Endothelial cell of umbilical vein (primary cell): ENCODE data around the gene NUP107. TPM values are rescaled to one million over a fixed set of nuclear protein-coding genes. Genes with fewer than 3 reads are reported as not detected.

Experiments
- BruUV-seq: library from RNA; stranded (reverse); fragments of 400-500 nt; replicated peaks from 2 replicates; lab custom pipeline; 2021; lab: Mats Ljungman, UMichigan
- CTCF ChIA-PET: fragments of 300-600, 350-600 bp; sonication (Branson Sonifier 250); formaldehyde crosslinking; loops from one replicate; lab custom pipeline; 2021; ENCODE audit warnings: antibody characterized with exemption, inconsistent platforms; lab: Charles Lee
- POLR2A ChIA-PET: fragments of 300-600, 350-600 bp; sonication (Branson Sonifier 250); formaldehyde crosslinking; loops from one replicate; lab custom pipeline; 2021; ENCODE audit warnings: antibody characterized with exemption, inconsistent platforms; lab: Charles Lee
- DNase-seq: peaks from one replicate; pipeline ENCODE4 v3.0.0-alpha.2; 2011; ENCODE audit warnings: low read depth, low spot score
- FAIRE-seq: peaks from 2 replicates; lab custom pipeline; 2011; peaks lifted over from hg19 to GRCh38; lab: Jason Lieb, UNC
- H2AFZ ChIP-seq: 2 replicates; pipeline ENCODE4 v1.6.0; 2012; ENCODE audit warnings: low read depth, low read length, control low read depth, inconsistent platforms
- H3K27ac ChIP-seq: 2 replicates; pipeline ENCODE4 v1.5.1; 2011; ENCODE audit warnings: low read depth, mild to moderate bottlenecking, control low read depth, low read length, moderate library complexity; ENCODE audit not compliant: insufficient read depth
- H3K27me3 ChIP-seq, 2 experiments: 2 replicates each; pipeline versions ENCODE4 v1.6.0 to v1.6.1; 2011; ENCODE audit warnings: low read length in 2 of 2, mixed read lengths in 1 of 2; ENCODE audit not compliant: control insufficient read depth in 2 of 2, insufficient read depth in 2 of 2
- H3K36me3 ChIP-seq, 2 experiments: 2 replicates in 1 of 2; 3 replicates in 1 of 2; pipeline ENCODE4 v1.5.1; 2011; ENCODE audit warnings: low read length in 2 of 2, mild to moderate bottlenecking in 1 of 2, moderate library complexity in 1 of 2; ENCODE audit not compliant: control insufficient read depth in 2 of 2, insufficient read depth in 2 of 2; ENCODE audit errors: extremely low read depth in 1 of 2
- H3K4me1 ChIP-seq: 3 replicates; pipeline ENCODE4 v1.5.1; 2011; ENCODE audit warnings: mild to moderate bottlenecking, low read length; ENCODE audit not compliant: control insufficient read depth, insufficient read depth; ENCODE audit errors: extremely low read depth
- H3K4me2 ChIP-seq: 2 replicates; pipeline ENCODE4 v1.6.1; 2011; ENCODE audit warnings: low read length, control low read depth, mixed read lengths; ENCODE audit not compliant: insufficient read depth
- H3K4me3 ChIP-seq, 3 experiments: fragments of 200-600 bp in 1 of 3; sonication (generic), shearing (Covaris generic) in 1 of 3; replicated peaks in 1 of 3; 2 replicates each; pipeline ENCODE4 v1.5.1; 2011 to 2016; ENCODE audit warnings: control low read depth in 3 of 3, low read length in 3 of 3, mild to moderate bottlenecking in 2 of 3, inconsistent platforms in 1 of 3, low read depth in 1 of 3, moderate library complexity in 1 of 3; ENCODE audit not compliant: insufficient read depth in 1 of 3
- H3K79me2 ChIP-seq: 2 replicates; pipeline ENCODE4 v1.6.0; 2012; ENCODE audit warnings: low read length, inconsistent platforms; ENCODE audit not compliant: control insufficient read depth, insufficient read depth
- H3K9ac ChIP-seq: replicated peaks from 2 replicates; pipeline ENCODE3; 2011; ENCODE audit warnings: low read length, control low read depth; ENCODE audit not compliant: insufficient read depth; ENCODE audit errors: extremely low read depth
- H3K9me1 ChIP-seq: replicated peaks from 3 replicates; pipeline ENCODE4 v1.6.0; 2011; ENCODE audit warnings: mild to moderate bottlenecking, low read length; ENCODE audit not compliant: control insufficient read depth, insufficient read depth; ENCODE audit errors: extremely low read depth
- H3K9me3 ChIP-seq: replicated peaks from 2 replicates; pipeline ENCODE4 v1.5.1; 2012; ENCODE audit warnings: low read length, inconsistent platforms; ENCODE audit not compliant: control insufficient read depth, insufficient read depth
- H4K20me1 ChIP-seq: replicated peaks from 2 replicates; pipeline ENCODE3; 2011; ENCODE audit warnings: mild to moderate bottlenecking, low read length; ENCODE audit not compliant: control insufficient read depth, insufficient read depth; ENCODE audit errors: extremely low read depth
- JUN ChIP-seq: IDR thresholded peaks from 2 replicates; pipeline ENCODE4 v1.6.1; 2011; ENCODE audit warnings: borderline replicate concordance, low read depth; ENCODE audit not compliant: insufficient read length, insufficient read depth
- POLR2AphosphoS5 ChIP-seq: IDR thresholded peaks from 2 replicates; pipeline ENCODE4 v1.6.1; 2012; ENCODE audit warnings: low read depth, mild to moderate bottlenecking, control low read depth, low read length, moderate library complexity; ENCODE audit not compliant: insufficient read depth
- dilution Hi-C: fragments of 300-500 bp; cut with MboI; formaldehyde crosslinking; loops from one replicate; pipeline ENCODE4 v1.15.0; 2019; ENCODE audit warnings: low sequenced_read_pairs; ENCODE audit not compliant: extremely low pct_ligation_motif_present
- intact Hi-C: fragments of 100-400 bp; cut with micrococcal nuclease; formaldehyde crosslinking; loops from one replicate; pipeline ENCODE4 v1.10.0; 2022
- polyA plus RNA-seq, 4 experiments: library from polyadenylated mRNA; depleted of rRNA in 3 of 4; stranded (reverse) in 3 of 4; unstranded in 1 of 4; fragments of >200 nt; gene quantifications; 2 replicates each; pipeline versions ENCODE4 v1.2.1 to v1.2.3, GENCODE V29; 2011 to 2012; ENCODE audit warnings: missing spikeins in 1 of 4
- total RNA-seq: library from RNA; stranded (reverse); gene quantifications from 2 replicates; pipeline ENCODE4 v1.2.3, GENCODE V29; 2021
- TF ChIP-seq, protein P1 (sequence below), 2 donors: IDR thresholded peaks; 1 replicate in 1 of 2; 2 replicates in 1 of 2; pipeline ENCODE4 v1.5.1; 2011; ENCODE audit warnings: low read length in 2 of 2, mild to moderate bottlenecking in 2 of 2, moderate library complexity in 2 of 2, control low read depth in 1 of 2, inconsistent platforms in 1 of 2, low read depth in 1 of 2; ENCODE audit not compliant: insufficient read depth in 1 of 2; ENCODE audit errors: extremely low read depth in 1 of 2

The NUP107 gene
- total and polyA plus RNA-seq, 2 donors (not counting 3 experiments of a cell fraction or from before 2014, with no cell fraction given): 24.0 to 78.7 TPM

DNA sequence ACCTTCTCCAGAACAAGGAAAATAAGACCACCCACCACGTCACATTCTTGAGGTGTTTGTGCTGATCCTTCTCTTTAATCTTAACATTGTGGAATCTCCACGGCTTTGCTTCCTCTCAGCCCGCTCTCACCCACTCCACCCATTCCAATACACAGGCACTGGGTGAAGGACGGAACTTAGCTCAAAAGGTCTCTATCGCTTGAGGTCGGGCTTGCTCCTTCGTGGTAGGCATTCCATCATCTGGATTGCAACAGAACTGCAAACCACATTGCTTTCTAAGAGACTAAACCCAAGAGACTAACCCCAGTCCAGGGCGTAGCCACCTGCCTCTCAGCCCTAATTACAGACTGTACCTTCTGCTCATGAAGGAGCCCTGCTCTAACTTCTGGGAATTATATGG is 97.2 kb downstream of the NUP107 start:
- Histone ChIP-seq H3K79me2 (no peaks in the 10 kb centered on the region), H2AFZ (no peak overlapping the region), H3K9me1 (no peaks in the 10 kb centered on the region), H3K27ac (no peak overlapping the region), H4K20me1 (no peaks in the 10 kb centered on the region), H3K36me3 (no peaks in the 10 kb centered on the region), H3K4me1 (peaks cover 18% of the 10 kb centered on the region), H3K9ac (no peak overlapping the region), H3K4me3 (no peak overlapping the region), H3K27me3 (no peaks in the 10 kb centered on the region), H3K4me2 (no peak overlapping the region), H3K9me3 (no peaks in the 10 kb centered on the region)
- ChIA-PET CTCF (interaction anchor here (0.6 to 1.0 kb wide), 2 partner anchors 21 to 27 kb away, joined by 3 to 4 read pairs; no protein-coding TSS in a partner anchor), POLR2A (no interaction called here)
- BruUV-seq: no TSS peak
- intact Hi-C loops (no loop called here), dilution Hi-C loops (no loop called here)
- no peak for TF ChIP-seq JUN
- FAIRE-seq (no peak), DNase-seq (no peak)

DNA sequence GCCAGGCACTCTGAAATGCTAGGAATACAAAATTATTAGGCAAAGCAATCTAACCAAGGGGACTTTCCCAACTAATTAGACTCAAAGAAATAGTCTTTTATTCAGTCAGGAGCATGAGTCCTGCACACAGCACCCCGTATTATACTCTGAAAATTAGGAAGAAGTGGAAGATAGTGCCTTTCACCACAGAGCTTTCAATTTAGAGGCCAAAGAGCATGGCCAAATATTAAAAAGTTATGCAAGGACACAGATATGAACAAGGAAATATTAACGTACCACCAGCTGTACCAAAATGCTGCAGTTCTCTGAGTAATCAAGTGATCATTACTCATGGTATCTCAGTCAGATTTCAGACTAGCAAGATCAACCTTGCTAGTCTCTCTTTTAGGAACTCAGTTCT is 98.6 kb downstream of the NUP107 start:
- no peak overlapping the region for H3K4me2 ChIP-seq
- POLR2A ChIA-PET: no interaction called here
- no peak for DNase-seq

More for the DNA sequence above, 98.6 kb downstream of the NUP107 start:
- Histone ChIP-seq H3K9me1 (no peaks in the 10 kb centered on the region), H3K36me3 (no peaks in the 10 kb centered on the region), H3K4me3 (no peak overlapping the region), H3K27me3 (no peaks in the 10 kb centered on the region), H3K27ac (no peak overlapping the region), H3K9me3 (no peaks in the 10 kb centered on the region), H3K9ac (no peak overlapping the region), H3K79me2 (no peaks in the 10 kb centered on the region), H3K4me1 (peaks cover 18% of the 10 kb centered on the region), H2AFZ (no peak overlapping the region), H4K20me1 (no peaks in the 10 kb centered on the region)
- no peak for TF ChIP-seq JUN
- no peak for TF ChIP-seq POLR2AphosphoS5
- TF ChIP-seq, protein P1, sequence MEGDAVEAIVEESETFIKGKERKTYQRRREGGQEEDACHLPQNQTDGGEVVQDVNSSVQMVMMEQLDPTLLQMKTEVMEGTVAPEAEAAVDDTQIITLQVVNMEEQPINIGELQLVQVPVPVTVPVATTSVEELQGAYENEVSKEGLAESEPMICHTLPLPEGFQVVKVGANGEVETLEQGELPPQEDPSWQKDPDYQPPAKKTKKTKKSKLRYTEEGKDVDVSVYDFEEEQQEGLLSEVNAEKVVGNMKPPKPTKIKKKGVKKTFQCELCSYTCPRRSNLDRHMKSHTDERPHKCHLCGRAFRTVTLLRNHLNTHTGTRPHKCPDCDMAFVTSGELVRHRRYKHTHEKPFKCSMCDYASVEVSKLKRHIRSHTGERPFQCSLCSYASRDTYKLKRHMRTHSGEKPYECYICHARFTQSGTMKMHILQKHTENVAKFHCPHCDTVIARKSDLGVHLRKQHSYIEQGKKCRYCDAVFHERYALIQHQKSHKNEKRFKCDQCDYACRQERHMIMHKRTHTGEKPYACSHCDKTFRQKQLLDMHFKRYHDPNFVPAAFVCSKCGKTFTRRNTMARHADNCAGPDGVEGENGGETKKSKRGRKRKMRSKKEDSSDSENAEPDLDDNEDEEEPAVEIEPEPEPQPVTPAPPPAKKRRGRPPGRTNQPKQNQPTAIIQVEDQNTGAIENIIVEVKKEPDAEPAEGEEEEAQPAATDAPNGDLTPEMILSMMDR (IDR thresholded peaks at IDR 0.05; ENCODE audit: extremely low read depth in 1 of 2, insufficient read depth in 1 of 2, low read depth in 1 of 2, low read length in 2 of 2): no peak
- CTCF ChIA-PET: interaction anchor here (0.8 to 1.3 kb wide), 4 partner anchors 14 to 565 kb away, joined by 3 to 6 read pairs (median 4); partner anchors contain the start of gene MDM2
- BruUV-seq: no TSS peak
- dilution Hi-C loops (no loop called here), intact Hi-C loops (no loop called here)
- no peak for FAIRE-seq
